BE2C (cell line): ENCODE measurements around the gene RAB11A.
A peak's percentile ranks its signal among the peaks of the same experiment; 100 is the strongest.

Experiments used
- DNase-seq: peaks from one replicate; pipeline ENCODE4 v3.0.0-alpha.2; 2020
- H3K27me3 ChIP-seq: fragments of 250-450 bp; sonication (Bioruptor Pico); 2 replicates; pipeline ENCODE4 v1.5.1; 2020; ENCODE audit warnings: mild to moderate bottlenecking
- H3K36me3 ChIP-seq: fragments of 250-450 bp; sonication (Bioruptor Pico); 2 replicates; pipeline ENCODE4 v1.5.1; 2020; ENCODE audit warnings: mild to moderate bottlenecking
- H3K4me1 ChIP-seq: fragments of 250-450 bp; sonication (Bioruptor Pico); 2 replicates; pipeline ENCODE4 v1.5.1; 2020
- H3K4me3 ChIP-seq: 2 replicates; pipeline ENCODE4 v1.5.1; 2011; ENCODE audit warnings: low read depth, low read length
- H3K9me3 ChIP-seq: fragments of 250-450 bp; sonication (Bioruptor Pico); 2 replicates; pipeline ENCODE4 v1.5.1; 2020
- TF ChIP-seq, protein P1 (sequence below): IDR thresholded peaks from 2 replicates; pipeline ENCODE4 v1.5.1; 2012; ENCODE audit warnings: mild to moderate bottlenecking, low read depth, low read length

RAB11A gene

DNA sequence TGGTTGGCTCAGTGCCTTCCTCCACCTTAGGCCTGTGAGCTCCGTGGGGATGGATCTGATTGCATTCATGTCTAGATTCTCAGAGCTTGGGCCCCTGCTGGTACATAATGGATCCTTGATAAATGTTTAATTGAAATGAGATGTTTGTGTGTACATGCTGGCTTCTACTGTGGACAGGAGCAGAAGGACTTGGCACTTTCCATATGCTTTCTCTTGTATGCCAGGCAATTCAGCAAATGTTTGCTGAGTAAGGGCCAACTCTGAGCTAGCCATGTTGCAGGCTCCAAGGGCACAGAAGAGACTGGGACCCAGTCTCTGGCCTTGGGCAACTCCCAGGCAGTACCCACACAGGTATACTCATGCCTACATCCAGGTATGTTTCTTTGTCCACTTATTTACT lies 67.0 kb downstream of the RAB11A start:
- no peak overlapping the region for H3K4me3 ChIP-seq
- no peaks in the 10 kb centered on the region for H3K9me3 ChIP-seq
- no peaks in the 10 kb centered on the region for H3K36me3 ChIP-seq
- H3K4me1 ChIP-seq = peaks cover 13% of the 10 kb centered on the region
- DNase-seq = no peak
- TF ChIP-seq, protein P1, sequence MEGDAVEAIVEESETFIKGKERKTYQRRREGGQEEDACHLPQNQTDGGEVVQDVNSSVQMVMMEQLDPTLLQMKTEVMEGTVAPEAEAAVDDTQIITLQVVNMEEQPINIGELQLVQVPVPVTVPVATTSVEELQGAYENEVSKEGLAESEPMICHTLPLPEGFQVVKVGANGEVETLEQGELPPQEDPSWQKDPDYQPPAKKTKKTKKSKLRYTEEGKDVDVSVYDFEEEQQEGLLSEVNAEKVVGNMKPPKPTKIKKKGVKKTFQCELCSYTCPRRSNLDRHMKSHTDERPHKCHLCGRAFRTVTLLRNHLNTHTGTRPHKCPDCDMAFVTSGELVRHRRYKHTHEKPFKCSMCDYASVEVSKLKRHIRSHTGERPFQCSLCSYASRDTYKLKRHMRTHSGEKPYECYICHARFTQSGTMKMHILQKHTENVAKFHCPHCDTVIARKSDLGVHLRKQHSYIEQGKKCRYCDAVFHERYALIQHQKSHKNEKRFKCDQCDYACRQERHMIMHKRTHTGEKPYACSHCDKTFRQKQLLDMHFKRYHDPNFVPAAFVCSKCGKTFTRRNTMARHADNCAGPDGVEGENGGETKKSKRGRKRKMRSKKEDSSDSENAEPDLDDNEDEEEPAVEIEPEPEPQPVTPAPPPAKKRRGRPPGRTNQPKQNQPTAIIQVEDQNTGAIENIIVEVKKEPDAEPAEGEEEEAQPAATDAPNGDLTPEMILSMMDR = no peak
- H3K27me3 ChIP-seq = no peaks in the 10 kb centered on the region

DNA sequence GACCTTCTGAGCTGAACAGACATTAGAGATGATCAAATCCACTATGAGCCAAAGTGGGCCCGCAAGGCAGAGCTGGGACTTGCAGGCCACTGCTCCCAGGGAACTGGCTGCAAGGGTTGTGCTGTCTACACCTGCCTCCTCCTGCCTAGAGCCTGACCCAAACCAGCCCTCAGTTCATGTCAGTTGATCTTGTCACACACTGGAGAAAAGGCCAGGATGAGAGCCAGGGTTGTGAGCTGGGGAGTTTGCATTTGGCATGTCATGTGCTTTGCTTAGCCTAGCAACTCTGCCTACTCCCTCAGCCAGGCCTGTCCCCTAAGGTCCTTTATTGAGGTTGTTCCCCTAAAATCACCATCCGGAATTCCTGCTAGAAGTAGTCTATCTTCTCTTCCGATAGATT lies 67.8 kb downstream of the RAB11A start:
- Histone ChIP-seq H3K36me3 (no peaks in the 10 kb centered on the region), H3K4me3 (no peak overlapping the region), H3K27me3 (no peaks in the 10 kb centered on the region), H3K4me1 (peaks cover 15% of the 10 kb centered on the region), H3K9me3 (no peaks in the 10 kb centered on the region)
- DNase-seq = no peak
- TF ChIP-seq, protein P1 = no peak

DNA sequence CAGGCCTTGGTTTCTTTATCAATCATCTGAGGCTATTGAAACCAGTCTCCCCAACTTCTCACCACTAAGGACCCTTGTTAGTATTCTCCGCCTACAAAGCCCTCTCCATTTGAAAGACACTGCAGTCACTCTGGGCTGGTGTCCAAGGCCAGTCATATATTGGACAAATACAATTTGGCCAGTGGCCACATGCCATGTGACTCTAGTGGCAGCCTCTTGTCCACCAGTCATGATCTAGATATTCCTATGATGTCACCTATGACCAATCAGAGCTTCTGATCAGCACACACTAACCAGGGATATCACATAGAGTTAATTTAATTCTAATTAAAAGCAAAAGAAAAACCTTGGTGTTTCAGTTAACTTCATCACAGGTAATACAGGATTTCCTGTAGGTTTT lies 68.2 kb downstream of the RAB11A start:
- H3K4me3 ChIP-seq = no peak overlapping the region
- H3K4me1 ChIP-seq = peaks cover 19% of the 10 kb centered on the region
- no peaks in the 10 kb centered on the region for H3K36me3 ChIP-seq
- TF ChIP-seq, protein P1 = no peak
- H3K9me3 ChIP-seq = no peaks in the 10 kb centered on the region
- H3K27me3 ChIP-seq = no peaks in the 10 kb centered on the region
- DNase-seq = peak; percentile 30

DNA sequence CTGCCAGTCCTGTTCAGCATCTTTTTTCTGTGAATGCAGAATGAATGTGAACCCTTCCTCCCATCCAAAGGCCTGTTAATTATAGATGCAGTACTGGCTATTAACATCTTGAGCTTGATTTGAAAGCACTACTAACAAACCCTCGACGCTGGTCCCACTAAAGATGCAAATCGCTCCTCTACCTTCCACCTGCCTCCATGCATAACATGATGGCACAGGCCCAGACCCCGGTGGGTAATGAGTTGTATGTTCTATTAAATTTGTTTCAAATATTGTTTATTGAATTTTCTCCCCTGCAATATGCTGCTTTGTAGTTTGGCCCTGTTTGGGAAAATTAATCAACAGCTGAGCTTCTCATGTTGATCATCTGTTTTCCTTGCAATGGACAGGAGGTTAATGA lies 69.3 kb downstream of the RAB11A start:
- TF ChIP-seq, protein P1 = no peak
- no peaks in the 10 kb centered on the region for H3K9me3 ChIP-seq
- H3K4me3 ChIP-seq = no peak overlapping the region
- H3K4me1 ChIP-seq = peaks cover 21% of the 10 kb centered on the region
- H3K27me3 ChIP-seq = no peaks in the 10 kb centered on the region
- DNase-seq = no peak
- H3K36me3 ChIP-seq = no peaks in the 10 kb centered on the region

DNA sequence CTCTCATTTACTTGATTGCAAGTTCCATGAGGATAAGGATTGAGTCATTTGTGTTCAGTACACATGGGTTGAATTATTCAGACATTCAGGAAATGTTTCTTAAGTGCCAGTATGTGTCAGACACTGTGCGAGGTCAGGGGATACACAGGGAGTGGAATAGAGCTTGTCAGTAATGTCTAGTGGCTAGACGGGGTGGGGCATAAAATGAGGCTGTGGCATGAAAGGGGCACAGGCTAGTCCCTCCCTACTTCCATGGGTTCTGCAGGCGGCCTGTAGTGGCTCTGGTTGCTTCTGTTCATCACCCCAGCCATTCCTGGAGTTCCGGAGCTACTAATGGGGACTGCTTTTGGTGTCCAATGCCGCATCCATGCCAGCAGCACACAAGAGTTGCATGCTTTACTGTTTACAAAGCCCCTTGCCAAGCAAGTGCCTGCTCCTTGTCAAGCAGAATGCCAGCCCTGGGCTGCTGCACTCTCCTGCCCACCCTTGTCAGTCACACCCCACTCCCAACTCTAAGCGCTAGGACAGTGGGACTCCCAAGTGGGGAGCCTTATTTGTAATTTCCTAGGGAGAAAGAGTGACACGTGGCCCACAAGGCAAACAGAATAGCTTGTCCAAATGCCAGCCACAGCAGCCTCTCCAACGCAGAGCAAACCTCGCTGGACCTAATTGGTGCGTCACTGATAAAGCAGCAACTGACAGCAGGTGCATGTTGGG lies 70.8 kb downstream of the RAB11A start:
- TF ChIP-seq, protein P1 = no peak
- H3K9me3 ChIP-seq = no peaks in the 10 kb centered on the region
- H3K4me3 ChIP-seq = no peak overlapping the region
- H3K4me1 ChIP-seq = peaks cover 21% of the 10 kb centered on the region
- DNase-seq = no peak
- H3K27me3 ChIP-seq = no peaks in the 10 kb centered on the region
- no peaks in the 10 kb centered on the region for H3K36me3 ChIP-seq

DNA sequence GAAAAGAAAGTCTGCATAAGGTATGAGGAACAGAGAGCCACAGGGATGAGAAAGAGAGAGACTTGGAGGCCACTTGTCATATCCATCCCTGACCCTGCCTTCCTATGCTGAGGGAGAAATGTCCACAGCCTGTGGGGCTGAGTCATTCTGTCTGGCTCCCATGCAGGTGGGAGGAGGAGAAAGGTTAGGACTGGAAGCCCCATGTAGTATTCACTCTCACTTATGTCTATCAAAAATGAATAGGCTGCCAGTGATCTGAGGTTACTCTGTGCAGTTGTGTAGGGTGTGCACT lies 71.3 kb downstream of the RAB11A start:
- peaks cover 21% of the 10 kb centered on the region for H3K4me1 ChIP-seq
- H3K36me3 ChIP-seq = no peaks in the 10 kb centered on the region
- no peak for DNase-seq
- TF ChIP-seq, protein P1 = no peak
- H3K9me3 ChIP-seq = no peaks in the 10 kb centered on the region
- H3K4me3 ChIP-seq = no peak overlapping the region
- H3K27me3 ChIP-seq = no peaks in the 10 kb centered on the region
